Measurements from ENCODE around the gene RPS6KA1.
A peak's percentile ranks its signal among the peaks of the same experiment; 100 is the strongest.

Gene RPS6KA1

GRCh38 chr1:26533951-26534509 lies 4.5 kb downstream of the RPS6KA1 start:
- DNase-seq (ENCODE audit: low spot score) = no peak

GRCh38 chr1:26535201-26535600 lies 5.6 kb downstream of the RPS6KA1 start:
- DNase-seq (ENCODE audit: low spot score) = no peak

GRCh38 chr1:26536081-26536480 lies 6.5 kb downstream of the RPS6KA1 start:
- no peak for DNase-seq (ENCODE audit: low spot score)

- no peak for DNase-seq (ENCODE audit: low spot score)
These were observed 7.0 kb downstream of the RPS6KA1 start for GRCh38 chr1:26536521-26536920.

- DNase-seq (ENCODE audit: low spot score) = no peak
These were observed 8.4 kb downstream of the RPS6KA1 start for GRCh38 chr1:26537951-26538352.

GRCh38 chr1:26538480-26539412 lies 9.2 kb downstream of the RPS6KA1 start:
- peak; percentile 25 for DNase-seq (ENCODE audit: low spot score)

- no peak for DNase-seq (ENCODE audit: low spot score)
These were observed 10.2 kb downstream of the RPS6KA1 start for GRCh38 chr1:26539722-26540121.

- no peak for DNase-seq (ENCODE audit: low spot score)
These were observed 10.8 kb downstream of the RPS6KA1 start for GRCh38 chr1:26540351-26540750.

- no peak for DNase-seq (ENCODE audit: low spot score)
These were observed 11.9 kb downstream of the RPS6KA1 start for GRCh38 chr1:26541431-26541815.

- no peak for DNase-seq (ENCODE audit: low spot score)
These were observed 12.5 kb downstream of the RPS6KA1 start for GRCh38 chr1:26541816-26542711.

GRCh38 chr1:26542771-26543451 lies 13.3 kb downstream of the RPS6KA1 start:
- DNase-seq (ENCODE audit: low spot score) = no peak

GRCh38 chr1:26543462-26543861 lies 13.9 kb downstream of the RPS6KA1 start:
- no peak for DNase-seq (ENCODE audit: low spot score)

GRCh38 chr1:26544126-26544525 lies 14.6 kb downstream of the RPS6KA1 start:
- no peak for DNase-seq (ENCODE audit: low spot score)

- DNase-seq (ENCODE audit: low spot score) = no peak
These were observed 16.4 kb downstream of the RPS6KA1 start for GRCh38 chr1:26545969-26546323.

GRCh38 chr1:26546375-26546774 lies 16.8 kb downstream of the RPS6KA1 start:
- no peak for DNase-seq (ENCODE audit: low spot score)

- no peak for DNase-seq (ENCODE audit: low spot score)
These were observed 17.3 kb downstream of the RPS6KA1 start for GRCh38 chr1:26546819-26547218.

GRCh38 chr1:26548841-26549240 lies 19.3 kb downstream of the RPS6KA1 start:
- DNase-seq (ENCODE audit: low spot score) = no peak

GRCh38 chr1:26550946-26551345 lies 21.4 kb downstream of the RPS6KA1 start:
- no peak for DNase-seq (ENCODE audit: low spot score)

GRCh38 chr1:26552720-26553119 lies 23.2 kb downstream of the RPS6KA1 start:
- DNase-seq (ENCODE audit: low spot score) = no peak

GRCh38 chr1:26553942-26554682 lies 24.6 kb downstream of the RPS6KA1 start:
- DNase-seq (ENCODE audit: low spot score) = no peak

- DNase-seq (ENCODE audit: low spot score) = no peak
These were observed 25.2 kb downstream of the RPS6KA1 start for GRCh38 chr1:26554781-26555180.
